Hepatic stellate cell (primary cell): ENCODE data around the gene SEMA4D.

Experiments
- DNase-seq: peaks from one replicate; pipeline ENCODE4 v3.0.0; 2011; ENCODE audit warnings: low spot score

SEMA4D gene

DNA sequence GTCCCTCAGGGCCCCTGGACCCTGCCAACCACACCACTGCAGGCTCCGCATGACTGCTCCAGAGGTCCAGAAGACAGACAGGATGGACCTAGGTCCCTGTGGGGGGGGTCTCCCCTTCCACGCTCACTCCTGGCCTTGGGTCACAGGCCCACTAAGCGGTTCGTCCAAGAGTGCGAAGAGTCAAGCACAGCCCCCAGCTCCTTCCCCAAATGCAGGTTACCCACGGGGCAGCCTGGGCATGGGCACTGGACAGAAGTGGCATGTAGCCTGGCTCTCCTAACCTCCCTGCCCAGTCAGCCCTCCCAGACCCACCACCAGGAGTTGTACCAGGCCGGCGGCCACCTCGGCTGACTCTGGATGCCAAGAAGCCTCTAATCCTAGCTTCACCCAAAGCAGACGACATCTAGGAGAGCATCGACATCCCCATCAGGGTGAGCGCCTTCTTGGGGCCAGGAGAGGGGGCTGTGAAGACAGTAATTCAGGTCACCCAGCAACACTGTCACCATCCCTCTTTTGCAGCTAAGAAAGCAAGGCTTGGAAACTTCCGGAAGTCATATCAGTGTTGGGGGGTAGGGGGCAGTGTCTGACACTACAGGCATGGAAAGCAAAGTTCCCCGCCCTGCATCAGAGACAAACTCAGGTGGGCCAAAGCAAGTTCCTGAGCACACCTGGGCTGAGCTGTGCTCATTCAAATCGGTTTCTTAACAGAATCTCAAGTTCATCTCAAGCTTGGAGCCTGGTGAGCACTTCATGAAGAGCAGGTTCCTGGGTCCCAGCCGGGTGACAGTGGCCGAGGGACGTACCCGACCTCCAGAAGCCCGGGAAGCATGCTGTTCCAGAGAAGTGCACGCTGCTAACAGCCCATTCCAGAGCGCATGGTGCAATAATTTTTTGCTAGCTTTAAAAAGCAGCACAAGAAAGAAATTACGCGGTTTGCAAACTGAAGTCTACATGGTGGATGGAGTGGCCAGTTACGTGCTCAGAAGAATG lies 68.7 kb downstream of the SEMA4D start:
- DNase-seq = no peak

DNA sequence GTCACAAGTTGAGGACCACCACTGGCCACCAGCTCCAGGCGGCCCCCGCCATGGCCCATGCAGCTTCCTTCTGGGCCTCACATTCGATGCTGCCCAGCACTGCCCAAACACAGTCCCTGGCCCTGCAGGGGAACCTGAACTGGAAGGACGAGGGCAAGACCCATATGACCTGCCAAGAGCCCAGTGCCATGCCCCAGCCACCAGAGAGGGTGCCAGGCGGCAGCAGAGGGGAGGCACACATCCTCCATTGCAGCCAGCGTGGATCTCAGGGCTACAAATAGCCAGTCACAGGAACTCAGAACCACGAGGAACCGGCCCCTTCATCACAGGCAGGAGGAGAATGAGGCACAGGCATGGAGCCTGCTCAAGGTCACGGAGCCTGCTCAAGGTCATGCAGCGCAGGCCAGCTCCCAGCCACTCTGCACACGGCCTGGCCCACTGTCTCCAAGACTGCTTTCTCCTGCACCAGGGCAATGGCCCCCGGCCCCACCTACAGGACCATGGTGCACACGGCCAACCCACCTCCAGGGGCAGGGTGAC lies 69.6 kb downstream of the SEMA4D start:
- DNase-seq = no peak

DNA sequence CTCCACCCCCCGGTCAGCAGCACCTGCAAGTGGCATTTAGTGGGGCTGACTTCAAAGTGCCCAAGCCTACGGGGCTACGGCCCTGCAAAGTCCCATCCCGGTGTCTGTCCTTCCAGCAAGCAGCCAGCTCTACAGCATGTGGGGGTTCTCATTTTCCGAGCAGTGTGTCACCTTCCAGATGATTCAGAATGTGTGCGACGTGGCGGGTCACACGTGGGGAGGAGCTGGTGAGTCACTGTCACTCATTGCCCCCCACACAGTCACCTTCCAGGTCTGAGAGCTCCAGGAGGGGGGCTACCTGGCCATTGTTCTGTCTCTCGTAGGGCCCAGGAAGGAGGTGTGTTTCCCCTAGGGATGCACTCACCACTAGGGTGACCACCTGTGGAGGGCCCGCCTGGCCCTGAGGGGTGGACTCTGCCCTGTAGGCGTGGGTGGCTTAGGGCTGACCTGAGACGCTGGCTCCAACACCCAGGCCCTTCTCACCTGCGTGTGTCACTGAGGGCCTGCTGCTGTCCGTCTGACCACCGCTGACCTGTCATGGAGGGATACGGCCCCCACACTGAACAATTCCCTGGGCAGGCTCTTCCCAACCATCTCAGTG lies 70.2 kb downstream of the SEMA4D start:
- no peak for DNase-seq

DNA sequence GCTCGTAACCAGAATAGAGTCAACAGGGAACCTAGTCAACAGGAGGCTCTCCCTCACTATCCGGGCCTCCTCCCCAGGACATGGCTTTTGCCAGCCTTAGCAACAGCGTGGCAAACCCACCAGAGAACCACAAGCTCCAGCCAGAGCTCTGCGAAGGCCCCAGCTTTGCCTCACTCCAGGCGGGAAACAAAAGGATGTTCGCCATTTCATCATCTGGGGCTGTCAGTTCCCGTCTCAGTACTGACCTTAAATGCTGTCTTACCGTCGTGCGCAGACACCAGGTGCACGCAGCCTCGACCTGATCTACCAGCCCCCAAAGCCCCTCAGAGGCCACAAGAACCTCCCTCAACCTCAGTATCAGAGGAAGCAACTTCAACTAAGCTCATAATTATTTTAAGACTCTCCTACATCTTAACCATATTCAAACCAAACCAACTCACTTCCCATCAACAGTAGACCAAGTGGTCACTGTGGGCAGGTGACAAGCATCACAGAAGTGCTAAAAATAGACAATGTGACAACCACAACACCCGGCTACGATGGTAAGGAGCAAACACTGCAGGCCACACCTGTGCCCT lies 71.4 kb downstream of the SEMA4D start:
- DNase-seq = no peak

DNA sequence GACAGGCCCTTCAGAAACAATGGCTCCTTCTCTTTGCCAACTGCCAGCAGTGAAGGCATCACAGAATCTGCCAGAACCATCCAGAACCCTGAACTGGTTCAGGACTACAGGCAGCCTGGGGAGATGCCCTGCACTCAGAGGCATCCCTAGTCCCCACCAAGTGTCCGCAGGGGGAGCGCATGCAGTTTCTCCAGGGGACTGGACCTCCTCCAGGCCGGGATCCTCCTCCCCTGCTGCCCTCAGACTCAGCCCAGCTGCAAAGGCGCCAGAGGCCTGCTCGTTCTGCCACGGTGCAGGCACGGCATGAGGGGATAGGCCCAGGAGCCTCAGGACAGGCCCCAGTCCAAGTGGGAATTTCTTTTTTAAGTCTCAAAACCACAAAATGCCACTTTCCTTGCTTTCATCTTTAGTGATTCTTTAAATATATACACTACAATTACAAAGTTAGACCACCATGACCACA lies 72.0 kb downstream of the SEMA4D start:
- DNase-seq = no peak

DNA sequence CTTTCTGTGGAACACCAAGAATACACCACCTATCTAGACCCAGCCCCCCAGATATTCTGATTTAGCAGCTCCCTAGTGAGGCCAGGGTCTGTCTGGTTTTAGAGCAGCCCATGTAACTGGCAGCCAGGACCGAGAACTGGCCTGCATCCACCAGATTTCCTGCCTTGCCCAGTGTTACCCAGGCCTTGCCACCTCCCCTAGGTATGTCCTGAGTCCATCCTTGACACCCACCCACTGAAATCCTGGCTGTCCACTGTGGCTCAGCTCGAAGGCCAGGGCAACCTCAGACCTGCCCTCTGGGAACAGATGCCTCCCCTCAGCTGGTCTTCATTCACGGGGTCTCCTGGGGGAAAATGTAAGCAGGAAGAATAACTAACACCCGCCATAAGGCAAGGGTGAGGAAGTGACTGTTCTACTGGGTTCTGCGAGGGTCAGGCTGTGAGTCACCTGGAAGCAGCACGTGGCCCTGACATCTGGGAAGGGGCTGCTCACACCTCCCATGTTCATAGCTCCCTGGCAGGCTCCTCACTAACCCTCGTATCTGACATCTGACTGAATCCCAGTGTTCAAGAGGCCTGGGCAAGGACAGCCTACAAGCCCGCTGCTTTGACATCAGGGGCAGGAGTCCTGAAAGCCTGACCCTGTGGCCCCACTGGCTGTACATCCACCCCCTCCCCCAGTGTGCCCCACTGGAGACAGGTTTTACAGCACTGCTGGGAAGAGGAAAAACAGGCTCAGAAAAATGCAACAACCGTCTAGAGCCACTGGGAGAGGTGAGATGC lies 72.7 kb downstream of the SEMA4D start:
- no peak for DNase-seq

DNA sequence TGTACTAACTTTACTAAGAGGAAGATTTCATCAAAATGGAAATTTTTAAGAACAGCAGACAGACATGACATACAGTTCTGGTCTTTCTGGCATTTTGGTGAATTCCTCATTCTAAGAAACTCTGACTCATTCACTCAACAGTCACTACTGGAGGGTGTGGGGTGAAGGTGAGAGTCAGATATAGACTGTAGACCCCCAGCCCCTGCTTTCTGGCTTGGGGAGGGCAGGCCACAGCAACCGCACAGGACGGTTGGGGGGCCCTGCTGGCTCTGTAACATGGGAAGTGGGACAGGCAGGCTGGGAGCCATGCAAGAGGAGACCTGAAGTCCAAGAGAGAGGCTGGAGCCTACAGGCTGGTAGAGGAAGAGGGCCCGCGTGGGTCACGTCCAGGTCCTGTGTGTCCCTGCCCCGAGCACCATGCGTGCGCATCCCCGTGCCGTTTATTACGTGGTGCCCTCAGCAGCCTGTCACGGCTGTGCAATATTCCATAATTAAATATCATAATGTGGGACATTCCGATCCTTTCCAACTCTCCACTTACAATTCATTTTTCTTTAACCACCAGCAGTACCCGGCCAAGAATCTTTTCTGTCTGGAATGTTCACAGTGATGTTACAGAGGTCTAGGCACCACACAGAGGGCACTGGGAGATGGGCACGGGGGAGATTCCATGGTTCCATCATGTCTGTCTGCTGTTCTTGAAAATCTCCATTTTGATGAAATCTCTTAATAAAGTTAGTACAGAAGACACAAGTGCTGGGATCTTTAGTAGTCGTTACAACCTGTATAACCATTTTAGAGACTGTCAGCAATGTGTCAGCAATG lies 75.5 kb downstream of the SEMA4D start:
- DNase-seq = no peak

DNA sequence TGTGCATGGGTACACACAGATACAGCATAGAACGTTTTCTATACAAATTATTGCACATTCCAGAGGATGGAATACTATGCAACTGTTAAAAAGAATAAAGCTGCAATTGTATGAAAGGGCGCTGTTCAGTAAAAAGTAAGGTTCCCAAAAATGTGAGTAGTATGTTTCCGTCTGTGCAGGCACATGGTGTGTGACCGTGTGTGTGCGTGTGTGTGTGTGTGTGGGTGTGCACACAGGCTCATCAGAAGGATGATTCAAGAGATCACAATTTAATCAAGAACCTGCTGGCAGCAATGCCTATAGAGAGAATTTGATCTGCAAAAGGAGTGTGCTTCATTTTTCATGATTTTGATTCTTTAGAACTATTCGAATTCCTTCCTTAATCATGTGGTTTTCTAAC lies 76.3 kb downstream of the SEMA4D start:
- no peak for DNase-seq

DNA sequence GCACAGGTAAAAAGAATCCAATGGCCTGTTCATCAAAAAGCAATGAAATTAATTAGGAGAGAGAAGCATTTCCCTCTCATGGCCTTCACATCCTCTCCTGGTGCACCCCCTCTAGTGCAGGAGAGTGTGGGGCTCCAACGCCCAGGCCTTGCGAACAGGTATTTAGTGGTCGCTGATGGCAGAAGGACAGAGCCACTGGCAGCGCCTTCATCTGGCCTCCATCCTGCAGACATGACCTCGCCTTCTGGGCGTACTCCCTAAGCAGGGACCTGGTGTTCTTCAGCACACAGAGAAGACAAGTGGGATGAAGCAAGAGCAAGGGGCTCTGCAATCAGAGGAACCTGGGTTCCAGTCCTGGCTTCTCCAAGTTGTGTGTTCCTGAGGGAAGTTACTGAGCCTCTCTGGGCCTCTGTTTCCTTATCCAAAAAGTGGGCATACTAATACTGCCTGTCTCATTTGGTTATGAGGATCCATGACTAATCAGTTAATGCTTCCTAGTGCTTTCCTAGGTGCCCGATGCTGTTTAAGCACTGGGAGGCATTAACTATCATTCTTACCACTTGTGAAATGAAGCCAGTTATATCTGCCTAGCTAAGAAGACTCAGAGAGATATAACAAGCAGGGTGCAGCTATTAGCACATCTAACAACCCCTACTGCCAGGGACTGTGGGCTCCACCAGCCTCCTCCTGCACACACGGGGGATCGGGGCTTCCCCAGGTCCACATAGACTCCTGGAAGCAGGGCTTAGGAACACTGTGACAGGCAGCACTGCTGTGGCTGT lies 77.3 kb downstream of the SEMA4D start:
- DNase-seq = no peak

DNA sequence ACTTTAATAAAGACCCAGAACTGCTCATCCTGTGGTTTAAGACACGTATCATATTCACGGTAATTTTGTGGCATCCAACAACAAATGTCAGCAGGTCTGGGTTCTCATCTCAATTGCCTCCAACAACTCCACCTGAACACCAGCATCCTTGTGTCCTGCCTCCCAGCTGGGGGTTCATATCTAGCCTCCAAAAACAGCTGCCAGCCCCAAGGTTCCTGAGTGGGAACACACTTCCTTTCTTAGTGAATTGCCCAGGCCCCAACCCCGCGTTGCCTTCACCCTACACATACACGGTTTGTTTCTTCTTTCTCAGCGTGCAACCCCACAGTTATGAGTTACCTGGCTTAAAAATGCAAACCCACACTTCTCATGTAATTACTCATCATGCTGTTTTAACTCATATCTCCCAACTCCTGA lies 77.9 kb downstream of the SEMA4D start:
- no peak for DNase-seq

DNA sequence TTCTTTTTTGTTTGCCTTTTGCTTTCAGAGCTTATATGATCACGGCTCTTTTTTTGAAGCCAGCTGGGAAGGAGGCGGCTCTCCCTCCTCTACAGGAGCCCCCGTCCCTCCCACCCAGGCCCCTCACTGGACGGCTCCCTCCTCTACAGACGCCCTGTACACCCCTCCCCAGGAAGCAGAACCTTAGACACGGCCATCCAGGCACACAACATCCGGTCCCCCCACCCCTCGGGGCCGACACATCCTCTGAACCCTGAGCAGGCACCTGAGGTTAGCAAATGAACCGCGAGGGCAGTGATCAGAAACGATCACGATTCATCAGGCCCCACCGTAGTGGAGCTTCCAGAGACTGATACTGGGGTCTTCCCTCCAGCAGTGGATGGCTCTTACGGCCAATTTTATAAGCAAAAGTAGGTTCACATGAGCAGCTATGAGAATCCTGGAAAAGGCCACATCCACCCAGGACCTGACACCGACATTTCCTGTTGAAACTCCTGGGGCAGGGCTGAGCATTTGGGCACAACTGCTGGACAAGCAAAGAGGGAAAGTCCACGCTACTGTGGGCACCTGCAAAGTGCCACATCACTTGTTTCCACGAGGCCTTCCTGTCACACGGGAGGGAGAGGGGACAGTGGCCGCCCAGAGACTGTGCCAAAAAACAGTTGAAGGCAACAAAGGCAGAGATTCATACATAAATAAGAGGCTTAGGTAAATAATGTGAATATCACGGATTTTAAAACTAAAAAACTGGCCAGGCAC lies 78.9 kb downstream of the SEMA4D start:
- DNase-seq = no peak

DNA sequence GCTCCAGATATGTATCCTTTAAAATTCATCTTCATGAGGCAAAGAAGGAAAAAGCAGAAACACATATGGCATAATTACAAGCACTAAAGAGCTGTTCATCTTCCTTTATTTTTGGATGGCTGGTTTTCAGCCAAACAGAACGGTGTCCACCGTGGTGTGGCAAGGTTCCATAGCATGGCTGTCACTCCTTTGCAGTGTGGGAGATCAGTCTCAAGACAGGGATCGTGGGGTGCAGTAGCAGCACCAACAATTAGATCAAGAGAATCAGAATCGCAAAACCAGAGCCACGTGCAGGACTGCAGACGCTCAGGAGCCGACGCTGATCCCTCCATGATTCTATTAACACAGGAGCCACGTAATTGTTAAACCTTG lies 79.5 kb downstream of the SEMA4D start:
- DNase-seq = no peak

DNA sequence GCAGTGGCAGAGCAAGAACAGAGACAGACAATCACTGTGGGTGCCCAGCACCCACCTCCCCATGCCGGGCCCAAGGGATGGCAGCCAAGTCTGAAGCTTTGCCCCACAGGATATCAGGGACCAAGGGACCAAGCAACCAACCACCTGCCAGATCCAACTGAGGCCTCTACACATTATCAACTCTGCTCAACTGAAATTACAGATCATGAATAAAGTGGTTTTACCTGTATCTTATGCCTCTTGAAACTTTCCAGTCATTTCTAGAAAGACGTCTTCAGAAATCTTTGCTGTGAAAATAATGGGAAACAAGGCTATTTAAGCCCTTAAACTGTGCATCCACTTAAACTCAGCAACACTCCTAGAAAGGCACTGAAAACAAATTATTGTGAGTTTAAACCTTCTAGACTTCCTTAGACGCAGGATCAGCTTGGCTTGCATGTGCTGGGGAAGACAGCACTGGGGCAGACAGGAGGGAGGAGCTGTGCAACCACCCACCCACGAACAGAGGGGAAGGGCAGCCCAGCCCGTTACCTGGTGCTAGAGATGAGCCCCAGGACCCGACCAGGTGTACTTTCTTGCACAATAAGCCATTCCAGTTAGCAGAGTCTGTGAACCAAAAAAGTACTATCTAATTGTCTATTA lies 80.0 kb downstream of the SEMA4D start:
- DNase-seq = no peak

DNA sequence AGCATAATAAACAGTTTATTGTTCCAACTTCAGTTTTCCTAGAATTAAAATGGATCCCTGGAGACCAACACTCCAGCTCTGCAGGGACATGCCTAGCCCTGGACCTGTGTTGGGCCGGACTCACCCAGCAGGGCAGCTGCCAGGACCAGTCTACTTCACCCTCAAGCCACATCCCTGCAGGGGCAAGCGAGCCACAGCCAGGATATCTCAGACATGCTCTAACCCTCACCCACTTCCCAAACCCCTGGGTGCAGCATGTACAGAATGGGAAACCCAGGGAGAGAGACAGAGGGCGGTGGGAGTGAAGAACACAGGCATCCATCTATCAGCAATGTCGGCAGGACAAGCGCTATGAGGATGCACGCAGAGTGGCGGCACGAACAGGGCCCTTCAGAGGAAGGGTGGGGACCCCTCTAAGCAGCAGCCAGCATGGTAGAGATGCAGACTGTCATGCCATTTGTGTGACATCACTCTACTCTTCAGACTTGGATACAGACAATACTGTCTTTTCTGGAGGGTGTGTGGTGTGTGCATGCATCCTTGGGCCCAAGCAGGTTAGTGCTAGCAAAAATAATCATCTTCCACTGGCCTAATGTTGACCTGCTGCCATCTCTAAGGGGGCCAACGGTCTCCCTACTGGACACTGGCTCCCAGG lies 83.1 kb downstream of the SEMA4D start:
- DNase-seq = no peak

DNA sequence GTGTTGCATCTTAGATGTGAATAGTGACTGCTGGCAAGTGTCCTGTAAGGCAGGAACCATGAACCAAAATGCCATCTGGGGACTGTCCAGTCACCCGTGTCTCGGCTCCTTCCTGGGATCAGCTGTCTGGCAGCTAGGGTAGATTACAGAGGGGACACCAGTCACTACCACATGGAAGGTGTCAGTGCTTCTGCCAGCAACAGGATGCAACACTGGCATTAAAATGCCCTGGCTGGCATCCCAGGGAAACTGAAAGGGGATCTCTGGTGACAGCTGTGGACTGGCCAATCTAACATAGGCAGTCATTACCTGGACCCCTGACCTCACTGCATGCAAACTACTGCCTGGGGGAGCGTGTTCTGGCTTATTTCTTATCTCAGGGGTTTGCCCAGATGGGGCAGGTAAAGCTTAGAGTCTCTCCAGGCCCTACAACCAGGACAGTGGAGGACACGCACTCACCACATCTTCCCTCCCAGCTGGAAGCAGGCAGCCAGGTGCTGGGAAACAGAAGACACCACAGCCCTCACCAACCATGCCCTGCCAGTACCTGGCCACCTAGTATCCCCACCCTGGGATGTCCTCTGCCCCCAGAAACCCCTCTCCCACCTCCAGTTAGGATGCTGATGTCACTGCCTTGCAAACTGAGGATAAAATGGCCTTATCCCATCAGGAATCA lies 83.8 kb downstream of the SEMA4D start:
- DNase-seq = no peak

DNA sequence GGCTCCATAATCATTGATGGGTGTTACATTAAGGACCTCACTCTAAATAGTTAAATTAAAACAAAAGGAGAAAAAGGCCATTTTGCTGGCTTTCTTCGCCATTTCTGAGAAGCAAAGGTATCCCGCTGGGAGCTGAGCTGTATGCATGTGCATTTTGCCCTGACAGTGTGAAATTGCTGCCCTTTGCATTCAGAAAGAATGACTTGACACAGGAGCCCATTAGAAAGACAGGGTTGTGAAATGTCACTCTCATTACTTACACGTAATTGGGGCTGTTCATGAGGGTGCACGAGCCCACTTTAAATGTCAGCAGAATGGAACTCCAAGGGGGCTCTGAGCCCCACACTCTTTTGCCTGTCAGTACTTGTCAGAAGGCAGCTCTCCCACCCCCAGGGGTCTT lies 85.0 kb downstream of the SEMA4D start:
- DNase-seq = no peak

DNA sequence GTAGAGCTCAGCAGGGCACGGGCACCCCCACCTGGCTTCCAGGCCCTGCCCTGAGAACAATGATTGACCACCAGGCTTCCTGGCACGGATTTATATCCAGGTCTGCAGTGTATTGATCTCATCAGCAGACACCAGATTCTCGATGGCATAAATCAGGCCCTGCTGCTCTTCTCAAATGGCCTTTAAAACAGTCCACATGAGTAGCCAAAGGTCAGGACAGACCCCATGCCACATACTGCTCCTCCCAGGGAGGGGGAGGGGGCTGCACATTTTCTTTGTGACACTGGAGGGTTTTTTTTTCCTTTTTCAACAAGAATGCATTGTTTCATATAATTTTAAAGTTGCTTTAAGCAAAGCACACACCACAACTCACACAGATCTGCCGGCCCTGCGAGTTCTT lies 85.4 kb downstream of the SEMA4D start:
- DNase-seq = no peak

DNA sequence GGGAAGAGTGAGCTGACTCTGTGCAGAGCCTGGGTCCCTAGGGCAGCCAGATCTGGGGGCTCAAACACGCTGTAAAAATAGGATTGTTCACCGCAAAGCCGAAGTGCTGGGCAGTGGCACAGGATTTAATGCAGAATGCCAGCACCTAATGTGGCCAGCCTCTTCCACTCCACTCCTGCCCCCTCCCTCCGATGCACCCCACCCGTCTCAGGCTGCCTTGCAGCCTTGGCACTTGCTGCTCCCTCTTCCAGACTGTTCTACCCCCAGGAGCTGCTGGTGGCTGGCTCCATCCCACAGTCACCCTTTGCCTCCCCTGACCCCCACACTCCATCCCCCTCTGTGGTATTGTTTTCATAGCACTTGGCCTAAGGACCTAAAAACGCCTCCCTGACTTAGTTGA lies 86.2 kb downstream of the SEMA4D start:
- no peak for DNase-seq
